Epithelial cell of proximal tubule (primary cell): ENCODE measurements around the gene KCNQ2. TPM values are rescaled to one million over a fixed set of nuclear protein-coding genes. Genes with fewer than 3 reads are reported as not detected.

Experiments used
- DNase-seq: peaks from one replicate; pipeline ENCODE4 v3.0.0-alpha.2; 2011; ENCODE audit warnings: low read depth
- H3K4me3 ChIP-seq: 2 replicates; pipeline ENCODE4 v1.5.1; 2011; ENCODE audit warnings: low read depth, mild to moderate bottlenecking, low read length
- CTCF ChIP-seq: conservative IDR thresholded peaks from 2 replicates; pipeline ENCODE4 v1.5.1; 2012; ENCODE audit warnings: low read depth, mild to moderate bottlenecking, low read length
- total RNA-seq: library from RNA; depleted of rRNA; stranded (reverse); fragments of >200 nt; gene quantifications from 2 replicates; pipeline ENCODE4 v1.2.3, GENCODE V29; 2015

The KCNQ2 gene
- total RNA-seq, 1 donor from 2014 or later = not detected

GRCh38 chr20:63376283-63377250 lies 95.9 kb downstream of the KCNQ2 start:
- DNase-seq = no peak
- no peak for TF ChIP-seq CTCF
- no peak overlapping the region for H3K4me3 ChIP-seq

- no peak overlapping the region for H3K4me3 ChIP-seq
- no peak for DNase-seq
- no peak for TF ChIP-seq CTCF
These were observed 97.0 kb downstream of the KCNQ2 start for GRCh38 chr20:63375438-63375837.

- DNase-seq = no peak
- no peak for TF ChIP-seq CTCF
These were observed 98.0 kb downstream of the KCNQ2 start for GRCh38 chr20:63374504-63374903.

GRCh38 chr20:63373996-63374395 lies 98.5 kb downstream of the KCNQ2 start:
- no peak overlapping the region for H3K4me3 ChIP-seq
- no peak for DNase-seq
- TF ChIP-seq CTCF = no peak

More at GRCh38 chr20:63374504-63374903, 98.0 kb downstream of the KCNQ2 start:
- no peak overlapping the region for H3K4me3 ChIP-seq

- no peak for TF ChIP-seq CTCF
- no peak for DNase-seq
- H3K4me3 ChIP-seq = no peak overlapping the region
These were observed 99.2 kb downstream of the KCNQ2 start for GRCh38 chr20:63372971-63373885.

- TF ChIP-seq CTCF = no peak
- no peak overlapping the region for H3K4me3 ChIP-seq
- no peak for DNase-seq
These were observed 101.1 kb downstream of the KCNQ2 start for GRCh38 chr20:63371291-63371865.
